Cardiac muscle cell (in vitro differentiated cells and primary cell): ENCODE measurements around the gene RTN4IP1. TPM values are rescaled to one million over a fixed set of nuclear protein-coding genes. Genes with fewer than 3 reads are reported as not detected.
"Not testable (repeated sequence)": the region's sequence is repeated elsewhere in the genome, so short reads cannot be mapped to it uniquely, and the experiment has no call there.

Experiments used
- DNase-seq, 2 donors: peaks; one replicate each; pipeline versions ENCODE4 v3.0.0 to v3.0.0-alpha.2; 2010 to 2017; ENCODE audit warnings: low read depth in 1 of 2, low spot score in 1 of 2
- H3K27ac ChIP-seq: fragments of 200-600 bp; sonication (generic); 2 replicates; pipeline ENCODE4 v1.5.1; 2016
- H3K27me3 ChIP-seq: fragments of 200-600 bp; sonication (generic); 2 replicates; pipeline ENCODE4 v1.6.0; 2016; ENCODE audit warnings: control low read depth
- H3K36me3 ChIP-seq: fragments of 200-600 bp; sonication (generic); 2 replicates; pipeline ENCODE4 v1.5.1; 2016; ENCODE audit warnings: control low read depth
- H3K4me1 ChIP-seq: fragments of 200-600 bp; sonication (generic); 2 replicates; pipeline ENCODE4 v1.8.1; 2017; ENCODE audit warnings: low read depth, mild to moderate bottlenecking, mixed run types
- H3K4me3 ChIP-seq: fragments of 200-600 bp; sonication (generic); 2 replicates; pipeline ENCODE4 v1.5.1; 2016; ENCODE audit warnings: mild to moderate bottlenecking
- H3K9me3 ChIP-seq: fragments of 200-600 bp; sonication (generic); 2 replicates; pipeline ENCODE4 v1.5.1; 2017; ENCODE audit warnings: low read depth, mild to moderate bottlenecking, control low read depth
- CTCF ChIP-seq: IDR thresholded peaks from 2 replicates; pipeline ENCODE4 v1.5.1; 2012; ENCODE audit warnings: low read depth, mild to moderate bottlenecking, low read length
- polyA plus RNA-seq: library from polyadenylated mRNA; unstranded; fragments of >200 nt; fragmentation: Nextera tagmentation; extraction: Ambion mirVana; gene quantifications from 2 replicates; pipeline ENCODE4 v1.2.1, GENCODE V29; 2016
- total RNA-seq: library from RNA; depleted of rRNA; stranded (reverse); fragments of >200 nt; gene quantifications from 2 replicates; pipeline ENCODE4 v1.2.3, GENCODE V29; 2016

Gene RTN4IP1
- total and polyA plus RNA-seq, 2 experiments from 2014 or later: 6.8 to 13.9 TPM

DNA sequence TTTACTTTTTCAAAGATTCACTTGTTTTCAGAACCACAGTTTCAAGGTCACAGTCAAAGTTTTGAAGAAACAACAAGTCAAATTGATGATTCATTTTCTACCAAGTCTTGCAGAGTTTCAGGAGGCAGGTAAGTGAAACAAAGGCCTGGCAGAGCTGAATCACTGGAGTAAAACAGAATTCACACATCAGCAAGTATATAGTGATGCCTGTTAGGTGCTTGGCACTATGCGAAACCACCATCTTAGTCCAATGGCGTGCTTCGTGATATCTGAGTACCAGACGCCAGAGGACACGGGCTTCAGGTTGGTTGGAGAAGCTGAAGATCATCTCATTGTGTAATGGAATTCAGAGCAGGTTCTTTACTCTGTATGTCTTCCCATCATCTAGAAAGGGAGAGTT lies 75.9 kb downstream of the RTN4IP1 start:
- H3K27me3 ChIP-seq: no peaks in the 10 kb centered on the region
- TF ChIP-seq CTCF: no peak
- no peak overlapping the region for H3K27ac ChIP-seq
- H3K4me3 ChIP-seq: no peak overlapping the region
- no peaks in the 10 kb centered on the region for H3K36me3 ChIP-seq
- no peaks in the 10 kb centered on the region for H3K9me3 ChIP-seq
- peaks cover under 1% of the 10 kb centered on the region for H3K4me1 ChIP-seq
- DNase-seq: no peak

DNA sequence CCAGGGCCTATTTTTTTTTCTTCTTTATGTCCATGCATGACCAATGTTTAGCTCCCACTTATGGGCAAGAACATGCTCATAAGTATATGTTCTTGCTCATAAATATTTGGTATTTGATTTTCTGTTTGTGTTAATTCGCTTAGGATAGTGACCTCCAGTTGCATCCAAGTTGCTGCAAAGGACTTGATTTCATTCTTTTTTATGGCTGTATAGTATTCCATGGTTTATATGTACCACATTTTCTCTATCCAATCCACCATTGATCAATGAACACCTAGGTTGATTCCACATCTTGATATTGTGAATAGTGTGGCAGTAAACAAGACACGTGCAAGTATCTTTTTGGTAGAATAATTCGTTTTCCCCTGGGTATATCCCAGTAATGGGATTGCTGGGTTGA lies 78.1 kb downstream of the RTN4IP1 start:
- Histone ChIP-seq H3K9me3 (no peaks in the 10 kb centered on the region), H3K27ac (no peak overlapping the region), H3K27me3 (no peaks in the 10 kb centered on the region), H3K36me3 (no peaks in the 10 kb centered on the region), H3K4me1 (peaks cover 9% of the 10 kb centered on the region), H3K4me3 (no peak overlapping the region)
- DNase-seq: no peak
- TF ChIP-seq CTCF: no peak

- Histone ChIP-seq H3K9me3 (no peaks in the 10 kb centered on the region), H3K36me3 (no peaks in the 10 kb centered on the region), H3K4me1 (peaks cover 9% of the 10 kb centered on the region), H3K27me3 (no peaks in the 10 kb centered on the region), H3K4me3 (no peak overlapping the region), H3K27ac (no peak overlapping the region)
- TF ChIP-seq CTCF: no peak
- DNase-seq: no peak
Measured at GRCh38 chr6:106549521-106549920, 79.8 kb downstream of the RTN4IP1 start.

DNA sequence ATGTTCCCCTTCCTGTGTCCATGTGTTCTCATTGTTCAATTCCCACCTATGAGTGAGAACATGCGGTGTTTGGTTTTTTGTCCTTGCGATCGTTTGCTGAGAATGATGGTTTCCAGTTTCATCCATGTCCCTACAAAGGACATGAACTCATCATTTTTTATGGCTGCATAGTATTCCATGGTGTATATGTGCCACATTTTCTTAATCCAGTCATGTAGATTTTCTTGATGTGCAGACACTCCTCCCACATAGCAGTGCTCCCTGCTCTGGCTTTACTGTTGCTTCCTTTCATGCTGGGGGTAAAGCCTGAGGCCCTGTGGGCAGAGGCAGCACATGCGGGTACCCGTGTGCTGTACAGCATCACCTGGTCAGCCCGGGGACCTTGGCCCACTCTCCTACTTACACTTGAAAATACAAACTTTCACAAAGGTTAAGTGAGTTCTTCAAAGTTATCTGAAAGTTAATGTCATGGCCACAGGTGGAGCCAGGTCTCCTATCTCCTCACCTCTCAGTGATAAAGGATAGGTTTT lies 80.3 kb downstream of the RTN4IP1 start:
- not testable (repeated sequence) for H3K36me3 ChIP-seq, H3K27me3 ChIP-seq, H3K27ac ChIP-seq, H3K9me3 ChIP-seq, DNase-seq, H3K4me3 ChIP-seq, H3K4me1 ChIP-seq

- no peaks in the 10 kb centered on the region for H3K9me3 ChIP-seq
- H3K27ac ChIP-seq: no peak overlapping the region
- no peaks in the 10 kb centered on the region for H3K36me3 ChIP-seq
- no peak overlapping the region for H3K4me3 ChIP-seq
- DNase-seq: peak; percentile 33 to 80
- no peak for TF ChIP-seq CTCF
- H3K27me3 ChIP-seq: no peaks in the 10 kb centered on the region
- peaks cover 9% of the 10 kb centered on the region for H3K4me1 ChIP-seq
Measured at GRCh38 chr6:106547601-106548453, 81.5 kb downstream of the RTN4IP1 start.

- Histone ChIP-seq H3K27ac (no peak overlapping the region), H3K27me3 (no peaks in the 10 kb centered on the region), H3K9me3 (no peaks in the 10 kb centered on the region), H3K36me3 (no peaks in the 10 kb centered on the region), H3K4me1 (peaks cover 9% of the 10 kb centered on the region), H3K4me3 (no peak overlapping the region)
- no peak for TF ChIP-seq CTCF
- DNase-seq: peak in 1 of 2 donors; percentile 69
Measured at GRCh38 chr6:106546691-106547414, 82.4 kb downstream of the RTN4IP1 start.
